HepG2 (cell line): ENCODE measurements around the gene SLC6A9. TPM values are rescaled to one million over a fixed set of nuclear protein-coding genes. Genes with fewer than 3 reads are reported as not detected.
A peak's percentile ranks its signal among the peaks of the same experiment; 100 is the strongest.

Experiments used
- ARID2 ChIP-seq: sonication (generic); formaldehyde crosslinking; IDR thresholded peaks from 2 replicates; pipeline ENCODE4 v1.8.1; 2022; ENCODE audit warnings: mild to moderate bottlenecking, missing genetic modification reagents, borderline replicate concordance
- CBX2 ChIP-seq, 2 experiments: fragments of 200-600 bp in 1 of 2; sonication (generic); formaldehyde crosslinking in 1 of 2; IDR thresholded peaks; 2 replicates each; pipeline versions ENCODE4 v1.7.0 to v1.8.1; 2018 to 2022; ENCODE audit warnings: low read depth in 2 of 2, low read length in 1 of 2, mild to moderate bottlenecking in 1 of 2, missing genetic modification reagents in 1 of 2
- CHD4 ChIP-seq: fragments of 200-600 bp; sonication (generic); IDR thresholded peaks from 2 replicates; pipeline ENCODE4 v1.7.0; 2017; ENCODE audit warnings: mild to moderate bottlenecking, low read length, borderline replicate concordance
- EP300 ChIP-seq, 3 experiments: sonication (generic) in 1 of 3; formaldehyde crosslinking in 1 of 3; IDR thresholded peaks; 2 replicates each; pipeline versions ENCODE4 v1.5.1 to v1.6.1; 2011 to 2020; ENCODE audit warnings: low read depth in 2 of 3, low read length in 2 of 3, borderline replicate concordance in 1 of 3, improper control_type of control experiment in 1 of 3, mild to moderate bottlenecking in 1 of 3, missing genetic modification reagents in 1 of 3, moderate library complexity in 1 of 3
- GABPB1 ChIP-seq: IDR thresholded peaks from 2 replicates; pipeline ENCODE4 v1.6.1; 2016; ENCODE audit warnings: mild to moderate bottlenecking, missing genetic modification reagents, moderate library complexity, missing compliant biosample characterization
- GFI1 ChIP-seq: sonication (generic); formaldehyde crosslinking; IDR thresholded peaks from 2 replicates; pipeline ENCODE4 v1.5.0; 2020; ENCODE audit warnings: missing genetic modification reagents, mild to moderate bottlenecking, borderline replicate concordance
- LCORL ChIP-seq, 2 experiments: fragments of 450-650 bp in 1 of 2; sonication (generic) in 1 of 2; formaldehyde crosslinking in 1 of 2; IDR thresholded peaks; 2 replicates each; pipeline versions ENCODE4 v1.5.0 to v1.6.1; 2017 to 2020; ENCODE audit warnings: antibody characterized with exemption in 1 of 2, missing genetic modification reagents in 1 of 2
- MTF2 ChIP-seq: sonication (generic); formaldehyde crosslinking; IDR thresholded peaks from 2 replicates; pipeline ENCODE4 v1.5.0; 2020; ENCODE audit warnings: missing genetic modification reagents, borderline replicate concordance
- ONECUT2 ChIP-seq: sonication (generic); formaldehyde crosslinking; IDR thresholded peaks from 2 replicates; pipeline ENCODE4 v1.4.0; 2020; ENCODE audit warnings: missing genetic modification reagents
- PAF1 ChIP-seq: IDR thresholded peaks from 2 replicates; pipeline ENCODE4 v1.6.1; 2016; ENCODE audit warnings: missing genetic modification reagents, missing compliant biosample characterization
- RARG ChIP-seq: sonication (generic); formaldehyde crosslinking; IDR thresholded peaks from 2 replicates; pipeline ENCODE4 v1.4.0; 2020; ENCODE audit warnings: low read depth, mild to moderate bottlenecking, missing genetic modification reagents
- SMC3 ChIP-seq: IDR thresholded peaks from 2 replicates; pipeline ENCODE4 v1.6.1; 2011; ENCODE audit warnings: low read length, improper control_type of control experiment
- STAT6 ChIP-seq: sonication (generic); formaldehyde crosslinking; IDR thresholded peaks from 2 replicates; pipeline ENCODE4 v1.4.0; 2020; ENCODE audit warnings: missing genetic modification reagents, mild to moderate bottlenecking, borderline replicate concordance
- TAF1 ChIP-seq: sonication (generic); formaldehyde crosslinking; IDR thresholded peaks from 2 replicates; pipeline ENCODE4 v1.4.0; 2020; ENCODE audit warnings: missing genetic modification reagents
- TIGD3 ChIP-seq: sonication (generic); formaldehyde crosslinking; IDR thresholded peaks from 2 replicates; pipeline ENCODE4 v1.5.1; 2020; ENCODE audit warnings: mild to moderate bottlenecking, missing genetic modification reagents, borderline replicate concordance
- ZKSCAN5 ChIP-seq: sonication (generic); formaldehyde crosslinking; IDR thresholded peaks from 2 replicates; pipeline ENCODE4 v1.5.1; 2020; ENCODE audit warnings: mild to moderate bottlenecking, missing genetic modification reagents
- ZNF770 ChIP-seq: sonication (generic); formaldehyde crosslinking; IDR thresholded peaks from 2 replicates; pipeline ENCODE4 v1.5.0; 2020; ENCODE audit warnings: mild to moderate bottlenecking, missing genetic modification reagents
- ZNF776 ChIP-seq: sonication (generic); formaldehyde crosslinking; IDR thresholded peaks from 2 replicates; pipeline ENCODE4 v1.4.0; 2020; ENCODE audit warnings: mild to moderate bottlenecking, missing genetic modification reagents
- polyA plus RNA-seq, 8 experiments: library from polyadenylated mRNA; depleted of rRNA in 3 of 8; stranded (reverse) in 7 of 8; unstranded in 1 of 8; fragments of >200 nt; fragmentation: Illumina TruSeq in 4 of 8; extraction: Trizol in 4 of 8; gene quantifications; 2 replicates each; pipeline versions ENCODE4 v1.2.1 to v1.2.3, GENCODE V29; 2011 to 2016; ENCODE audit warnings: low read depth in 4 of 8, missing spikeins in 1 of 8, mixed read lengths in 1 of 8; ENCODE audit not compliant: insufficient read depth in 1 of 8
- total RNA-seq, 5 experiments: library from RNA; depleted of rRNA; stranded (reverse); fragments of >200 nt; fragmentation: Illumina TruSeq; extraction: Trizol; gene quantifications; 2 replicates each; pipeline ENCODE4 v1.2.3, GENCODE V29; 2016; ENCODE audit warnings: low read depth in 1 of 5
- TF ChIP-seq, protein P1 (sequence below): sonication (generic); formaldehyde crosslinking; IDR thresholded peaks from 2 replicates; pipeline ENCODE4 v1.9.0; 2022; ENCODE audit warnings: missing genetic modification reagents, mild to moderate bottlenecking, borderline replicate concordance
- TF ChIP-seq, protein P2 (sequence below): IDR thresholded peaks from 2 replicates; pipeline ENCODE4 v1.6.1; 2018; ENCODE audit warnings: missing genetic modification reagents

SLC6A9 gene
- total and polyA plus RNA-seq, 2 of the 13 experiments (the other 11 are each of a cell fraction or from before 2014, with no cell fraction given) = 8.5 to 9.9 TPM

DNA sequence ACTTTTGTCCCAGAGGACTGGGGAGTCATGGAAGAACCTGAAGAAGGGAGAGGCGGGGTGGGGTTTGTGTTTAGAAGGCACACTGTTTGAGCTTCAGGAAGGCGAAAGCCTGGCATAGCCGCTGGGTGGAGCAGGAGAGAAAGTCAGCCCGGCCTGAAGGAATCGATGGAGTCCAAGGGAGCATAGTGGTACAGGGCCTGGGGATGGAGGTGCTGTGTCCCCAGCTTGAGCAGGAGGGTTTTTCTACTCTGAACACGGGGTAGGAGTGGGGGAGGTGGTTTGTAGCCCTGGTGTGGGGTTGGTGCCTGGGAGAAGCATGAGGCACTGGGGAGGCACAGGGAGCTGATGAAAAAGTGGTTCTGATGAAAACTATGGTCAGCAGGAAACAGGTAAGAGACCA is 44.5 kb downstream of the SLC6A9 start (continued):
- TF ChIP-seq, protein P1, sequence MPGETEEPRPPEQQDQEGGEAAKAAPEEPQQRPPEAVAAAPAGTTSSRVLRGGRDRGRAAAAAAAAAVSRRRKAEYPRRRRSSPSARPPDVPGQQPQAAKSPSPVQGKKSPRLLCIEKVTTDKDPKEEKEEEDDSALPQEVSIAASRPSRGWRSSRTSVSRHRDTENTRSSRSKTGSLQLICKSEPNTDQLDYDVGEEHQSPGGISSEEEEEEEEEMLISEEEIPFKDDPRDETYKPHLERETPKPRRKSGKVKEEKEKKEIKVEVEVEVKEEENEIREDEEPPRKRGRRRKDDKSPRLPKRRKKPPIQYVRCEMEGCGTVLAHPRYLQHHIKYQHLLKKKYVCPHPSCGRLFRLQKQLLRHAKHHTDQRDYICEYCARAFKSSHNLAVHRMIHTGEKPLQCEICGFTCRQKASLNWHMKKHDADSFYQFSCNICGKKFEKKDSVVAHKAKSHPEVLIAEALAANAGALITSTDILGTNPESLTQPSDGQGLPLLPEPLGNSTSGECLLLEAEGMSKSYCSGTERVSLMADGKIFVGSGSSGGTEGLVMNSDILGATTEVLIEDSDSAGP (CRISPR knock-in tag) = peak; percentile 20; the same call in 1 of the 2 replicates
- TF ChIP-seq SMC3 (peak; percentile 14; the same call in 1 of the 2 replicates), GFI1 (no peak), MTF2 (CRISPR knock-in tag) (0 out of 2 replicates have a peak, but pooled peaks have one; percentile 9), ZNF770 (no peak), PAF1 (CRISPR knock-in tag) (no peak), TAF1 (CRISPR knock-in tag) (no peak), RARG (no peak), CHD4 (no peak), ARID2 (0 out of 2 replicates have a peak, but pooled peaks have one; percentile 61), ZKSCAN5 (CRISPR knock-in tag) (no peak), CBX2 (IDR thresholded peaks at IDR 0.05; ENCODE audit: low read depth, low read length) (no peak), CBX2 (CRISPR knock-in tag; IDR thresholded peaks at IDR 0.05; ENCODE audit: low read depth) (no peak), EP300 (IDR thresholded peaks at IDR 0.05; ENCODE audit: low read depth in 2 of 2, low read length in 2 of 2) (no peak), EP300 (CRISPR knock-in tag; IDR thresholded peaks at IDR 0.05; ENCODE audit: borderline replicate concordance) (no peak), STAT6 (CRISPR knock-in tag) (no peak), LCORL (IDR thresholded peaks at IDR 0.05) (no peak), LCORL (CRISPR knock-in tag; IDR thresholded peaks at IDR 0.05) (peak; percentile 50; the same call in 1 of the 2 replicates), ONECUT2 (CRISPR knock-in tag) (no peak), TIGD3 (CRISPR knock-in tag) (no peak), GABPB1 (CRISPR knock-in tag) (no peak), ZNF776 (no peak)
- TF ChIP-seq, protein P2, sequence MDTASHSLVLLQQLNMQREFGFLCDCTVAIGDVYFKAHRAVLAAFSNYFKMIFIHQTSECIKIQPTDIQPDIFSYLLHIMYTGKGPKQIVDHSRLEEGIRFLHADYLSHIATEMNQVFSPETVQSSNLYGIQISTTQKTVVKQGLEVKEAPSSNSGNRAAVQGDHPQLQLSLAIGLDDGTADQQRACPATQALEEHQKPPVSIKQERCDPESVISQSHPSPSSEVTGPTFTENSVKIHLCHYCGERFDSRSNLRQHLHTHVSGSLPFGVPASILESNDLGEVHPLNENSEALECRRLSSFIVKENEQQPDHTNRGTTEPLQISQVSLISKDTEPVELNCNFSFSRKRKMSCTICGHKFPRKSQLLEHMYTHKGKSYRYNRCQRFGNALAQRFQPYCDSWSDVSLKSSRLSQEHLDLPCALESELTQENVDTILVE (CRISPR knock-in tag) = no peak
